Activated naive CD8-positive, alpha-beta T cell treated with anti-CD3 and anti-CD28 coated beads, Interleukin-2, amount 10 ng/mL, durations not matched to agents 7 days and 5 days (primary cell): ENCODE measurements around the gene GOLGA6C. TPM values are rescaled to one million over a fixed set of nuclear protein-coding genes. Genes with fewer than 3 reads are reported as not detected.
"Not testable (repeated sequence)": the region's sequence is repeated elsewhere in the genome, so short reads cannot be mapped to it uniquely, and the experiment has no call there.

Experiments used
- ATAC-seq: fragments of 150-1000 bp; cut with Tn5 transposase; one replicate; pipeline ENCODE4 v1.10.0; 2021; ENCODE audit warnings: low read depth, moderate library complexity
- POLR2A ChIA-PET: fragments of 350-600 bp; sonication (Branson Sonifier 250); formaldehyde crosslinking; loops from one replicate; lab custom pipeline; 2021; ENCODE audit warnings: antibody characterized with exemption; lab: Charles Lee
- DNase-seq: peaks from one replicate; pipeline ENCODE4 v3.0.0; 2021
- H3K27ac Mint-ChIP-seq: one replicate; pipeline ENCODE4 v1.8.0; 2022; ENCODE audit warnings: mild to moderate bottlenecking, mixed read lengths
- H3K27me3 Mint-ChIP-seq: one replicate; pipeline ENCODE4 v1.8.0; 2022; ENCODE audit warnings: mild to moderate bottlenecking, moderate library complexity, mixed read lengths
- H3K36me3 Mint-ChIP-seq: one replicate; pipeline ENCODE4 v1.8.0; 2021; ENCODE audit warnings: mild to moderate bottlenecking, mixed read lengths
- H3K4me1 Mint-ChIP-seq: one replicate; pipeline ENCODE4 v1.8.0; 2021; ENCODE audit warnings: mixed read lengths
- H3K4me3 Mint-ChIP-seq: one replicate; pipeline ENCODE4 v1.8.0; 2022; ENCODE audit warnings: mild to moderate bottlenecking, moderate library complexity, mixed read lengths
- H3K9me3 Mint-ChIP-seq: one replicate; pipeline ENCODE4 v1.8.0; 2021; ENCODE audit warnings: mixed read lengths
- total RNA-seq, 2 experiments: library from RNA; stranded (reverse); gene quantifications; one replicate each; pipeline ENCODE4 v1.2.3, GENCODE V29; 2021

The GOLGA6C gene
- total RNA-seq, 2 experiments from 2014 or later, result not detected

DNA sequence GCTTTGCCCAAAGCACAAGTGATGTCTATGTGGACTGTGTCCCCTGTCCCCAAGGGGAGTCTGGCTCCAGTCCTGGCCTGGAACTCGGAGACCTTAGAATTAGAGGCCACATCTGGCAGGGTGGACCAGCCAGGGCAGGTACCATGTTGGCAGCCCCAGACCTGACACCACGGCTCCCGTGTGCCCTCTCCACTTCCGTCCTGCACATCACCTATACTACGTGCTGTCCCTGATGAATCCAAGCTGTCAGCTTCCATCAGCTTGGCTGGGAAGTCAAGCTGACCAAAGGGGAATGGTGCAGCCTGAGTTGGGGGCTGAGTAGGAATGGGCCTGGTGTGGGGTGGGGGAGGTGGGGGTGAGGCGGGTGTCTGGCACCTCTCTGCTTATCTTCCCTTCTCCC, 41.1 kb upstream of the GOLGA6C start:
- H3K9me3 Mint-ChIP-seq, result no peaks in the 10 kb centered on the region
- no peak for DNase-seq
- no peak for ATAC-seq
- no peak overlapping the region for H3K4me3 Mint-ChIP-seq
- POLR2A ChIA-PET, result interaction anchor here (1.5 kb wide), 1 partner anchor 10 kb away, joined by 4 read pairs; no protein-coding TSS in a partner anchor
- H3K27ac Mint-ChIP-seq, result no peak overlapping the region
- peaks cover 3% of the 10 kb centered on the region for H3K36me3 Mint-ChIP-seq
- no peaks in the 10 kb centered on the region for H3K27me3 Mint-ChIP-seq
- peaks cover 7% of the 10 kb centered on the region for H3K4me1 Mint-ChIP-seq

DNA sequence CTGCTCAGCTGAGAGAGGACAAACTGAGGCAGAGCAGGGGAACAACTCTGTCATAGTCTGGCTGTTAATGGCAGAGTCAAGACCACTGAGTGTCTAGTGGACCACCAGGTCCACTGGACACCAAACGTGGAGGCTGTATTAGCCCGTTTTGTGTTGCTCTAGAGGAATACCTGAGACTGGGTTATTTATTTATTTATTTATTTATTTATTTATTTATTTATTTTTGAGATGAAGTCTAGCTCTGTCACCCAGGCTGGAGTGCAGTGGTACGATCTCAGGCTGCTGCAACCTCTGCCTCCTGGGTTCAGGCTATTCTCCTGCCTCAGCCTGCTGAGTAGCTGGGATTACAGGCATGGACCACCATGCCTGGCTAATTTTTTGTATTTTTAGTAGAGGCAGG, 40.6 kb upstream of the GOLGA6C start:
- H3K4me3 Mint-ChIP-seq, H3K4me1 Mint-ChIP-seq, POLR2A ChIA-PET, H3K36me3 Mint-ChIP-seq, H3K27ac Mint-ChIP-seq, ATAC-seq, H3K9me3 Mint-ChIP-seq, DNase-seq, H3K27me3 Mint-ChIP-seq: not testable (repeated sequence)

DNA sequence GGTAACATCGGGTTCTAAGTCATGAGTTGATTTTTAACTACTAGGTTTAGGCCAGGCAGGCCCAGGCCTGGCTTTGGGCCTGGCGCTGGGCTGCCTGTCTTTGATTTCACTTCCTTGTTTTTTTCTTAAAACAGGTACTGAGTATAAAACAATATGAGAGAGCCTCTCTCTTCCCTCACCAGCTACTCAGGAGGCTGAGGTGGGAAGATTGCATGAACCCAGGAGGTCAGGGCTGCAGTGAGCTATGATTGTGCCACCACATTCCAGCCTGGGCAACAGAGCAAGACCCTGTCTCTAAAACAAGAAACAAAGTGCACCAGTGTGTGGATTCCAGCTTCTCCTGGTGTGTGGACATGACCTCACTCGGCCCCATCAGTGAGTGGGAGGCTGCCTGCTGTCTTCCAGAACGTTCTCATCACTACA, 38.6 kb upstream of the GOLGA6C start:
- H3K27me3 Mint-ChIP-seq, H3K27ac Mint-ChIP-seq, H3K9me3 Mint-ChIP-seq, DNase-seq, H3K4me1 Mint-ChIP-seq, H3K36me3 Mint-ChIP-seq, POLR2A ChIA-PET, ATAC-seq, H3K4me3 Mint-ChIP-seq: not testable (repeated sequence)

DNA sequence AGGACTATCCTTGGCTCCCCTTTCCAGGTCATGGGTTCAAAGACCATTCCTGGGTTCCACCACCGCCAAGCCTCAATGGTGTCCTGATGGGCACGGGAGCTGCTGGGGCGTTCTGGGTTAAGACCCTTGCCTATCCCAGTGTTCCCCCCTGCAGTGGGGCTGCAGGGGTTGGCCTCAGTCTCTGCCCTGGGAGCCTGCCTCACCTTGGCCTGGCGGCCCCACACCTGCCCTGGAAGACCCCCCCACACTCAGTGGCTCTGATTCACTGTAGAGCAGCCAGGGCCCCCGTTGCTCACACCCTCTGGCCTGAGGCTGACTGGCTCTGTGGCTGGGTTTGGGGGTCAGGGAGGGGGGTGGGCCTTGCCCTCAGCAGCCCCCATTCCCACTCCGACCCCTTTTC, 34.4 kb upstream of the GOLGA6C start:
- POLR2A ChIA-PET, result no interaction called here
- ATAC-seq, result no peak
- Mint-ChIP-seq H3K36me3 (no peaks in the 10 kb centered on the region), H3K4me3 (no peak overlapping the region), H3K27ac (no peak overlapping the region), H3K27me3 (peaks cover 3% of the 10 kb centered on the region), H3K4me1 (no peaks in the 10 kb centered on the region), H3K9me3 (no peaks in the 10 kb centered on the region)
- DNase-seq, result no peak

DNA sequence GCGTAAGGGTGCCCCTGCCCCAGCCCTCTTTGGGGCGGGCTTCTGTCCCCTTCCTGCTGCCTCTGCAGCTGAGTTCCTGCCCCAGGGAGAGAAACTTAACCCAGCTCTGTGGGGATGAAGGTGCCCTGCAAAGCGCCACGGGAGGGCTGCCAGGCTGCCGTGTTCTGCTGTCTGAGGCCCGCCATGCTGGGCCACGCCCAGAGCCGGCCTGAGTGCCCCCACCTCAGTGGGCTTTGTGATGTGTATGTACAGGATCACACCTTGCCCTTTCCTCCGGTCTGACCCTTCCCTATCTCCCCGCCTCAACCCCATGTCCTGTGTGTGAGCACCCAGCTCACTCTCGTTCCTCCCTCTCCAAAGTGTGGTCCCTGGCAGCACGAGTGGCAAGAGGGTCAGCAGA, 33.9 kb upstream of the GOLGA6C start:
- ATAC-seq, result no peak
- H3K27me3 Mint-ChIP-seq, result peaks cover 3% of the 10 kb centered on the region

DNA sequence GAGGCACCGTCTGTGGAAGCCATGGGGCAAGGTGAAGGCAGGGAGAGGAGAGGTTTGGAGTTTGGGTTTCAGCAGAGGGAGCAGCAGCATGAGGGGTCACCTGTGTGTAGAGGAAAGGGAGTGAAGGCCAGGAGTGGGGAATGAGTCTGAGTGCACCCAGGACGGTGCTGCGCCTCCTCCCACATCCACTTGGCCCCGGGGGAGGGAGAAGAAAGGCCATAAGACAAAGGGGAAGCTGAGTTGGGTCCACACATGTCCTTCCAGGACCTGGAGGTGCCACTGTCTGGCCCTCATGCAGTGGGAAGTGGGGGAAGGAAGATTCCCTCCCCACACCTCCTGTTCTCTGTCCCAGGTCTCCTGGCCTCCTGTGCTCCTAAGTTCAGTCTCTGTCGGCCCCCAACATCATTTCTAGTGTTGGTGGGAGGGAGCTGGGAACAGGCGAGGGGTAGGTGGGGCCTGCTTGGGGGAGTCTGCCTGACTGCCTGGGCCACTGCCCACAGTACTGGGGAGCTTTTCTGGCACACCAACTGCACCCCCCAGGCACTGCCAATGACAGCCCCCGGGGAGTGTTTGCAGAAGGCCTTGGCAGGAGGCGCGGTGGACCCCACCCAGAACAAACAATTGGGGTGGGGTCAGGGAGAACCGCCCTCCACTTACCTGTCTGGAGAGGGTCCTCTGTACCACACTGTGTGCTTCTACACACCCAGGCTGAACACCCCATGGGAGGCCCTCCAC, 32.9 kb upstream of the GOLGA6C start:
- DNase-seq, H3K9me3 Mint-ChIP-seq, H3K36me3 Mint-ChIP-seq, H3K4me3 Mint-ChIP-seq, H3K4me1 Mint-ChIP-seq, ATAC-seq, POLR2A ChIA-PET, H3K27ac Mint-ChIP-seq, H3K27me3 Mint-ChIP-seq: not testable (repeated sequence)

More for the DNA sequence above, 33.9 kb upstream of the GOLGA6C start:
- no peaks in the 10 kb centered on the region for H3K36me3 Mint-ChIP-seq
- H3K4me1 Mint-ChIP-seq, result no peaks in the 10 kb centered on the region
- no peaks in the 10 kb centered on the region for H3K9me3 Mint-ChIP-seq
- H3K4me3 Mint-ChIP-seq, result no peak overlapping the region
- H3K27ac Mint-ChIP-seq, result no peak overlapping the region
- POLR2A ChIA-PET, result no interaction called here
- no peak for DNase-seq

DNA sequence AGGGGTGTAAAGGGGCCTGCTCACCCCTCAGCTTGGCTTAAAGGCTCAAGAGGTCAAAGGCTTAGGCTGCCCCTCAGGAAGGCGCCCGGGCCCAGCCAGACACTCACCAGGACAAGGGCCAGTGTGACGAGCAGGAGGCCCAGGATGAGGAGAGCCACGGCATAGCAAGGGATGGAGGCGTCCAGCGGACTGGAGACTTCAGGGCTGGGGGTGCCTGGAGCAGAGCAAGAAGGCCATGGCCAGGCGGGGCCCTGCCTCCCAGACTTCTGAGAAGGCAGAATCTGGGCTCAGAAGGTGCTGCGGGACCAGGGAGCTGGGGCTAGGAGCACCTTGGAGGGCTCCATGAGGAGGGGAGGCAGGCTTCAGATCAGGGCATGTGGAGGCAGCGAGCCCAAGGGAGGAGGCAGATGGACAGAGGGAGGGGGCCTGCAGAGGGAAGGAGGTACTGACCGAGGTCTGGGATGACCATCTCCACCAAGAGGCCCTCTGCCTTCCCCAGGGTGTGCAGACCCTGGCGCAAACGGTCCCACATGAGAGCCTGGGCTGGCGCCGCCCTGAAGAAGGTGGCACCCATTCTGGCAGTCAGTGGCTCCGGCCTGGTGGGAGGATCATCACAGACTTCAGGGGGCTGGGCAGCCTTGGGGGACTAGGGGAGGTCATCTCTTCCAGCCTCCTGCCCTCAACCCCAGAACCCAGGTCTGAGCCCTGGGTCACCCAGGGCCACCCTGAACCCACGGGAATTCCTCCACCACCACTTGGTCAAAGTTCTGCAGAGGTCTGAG, 32.0 kb upstream of the GOLGA6C start:
- Mint-ChIP-seq H3K27ac (no peak overlapping the region), H3K36me3 (no peaks in the 10 kb centered on the region), H3K4me3 (no peak overlapping the region), H3K9me3 (no peaks in the 10 kb centered on the region), H3K27me3 (peaks cover 3% of the 10 kb centered on the region), H3K4me1 (no peaks in the 10 kb centered on the region)
- no peak for ATAC-seq
- POLR2A ChIA-PET, result no interaction called here
- DNase-seq, result no peak

DNA sequence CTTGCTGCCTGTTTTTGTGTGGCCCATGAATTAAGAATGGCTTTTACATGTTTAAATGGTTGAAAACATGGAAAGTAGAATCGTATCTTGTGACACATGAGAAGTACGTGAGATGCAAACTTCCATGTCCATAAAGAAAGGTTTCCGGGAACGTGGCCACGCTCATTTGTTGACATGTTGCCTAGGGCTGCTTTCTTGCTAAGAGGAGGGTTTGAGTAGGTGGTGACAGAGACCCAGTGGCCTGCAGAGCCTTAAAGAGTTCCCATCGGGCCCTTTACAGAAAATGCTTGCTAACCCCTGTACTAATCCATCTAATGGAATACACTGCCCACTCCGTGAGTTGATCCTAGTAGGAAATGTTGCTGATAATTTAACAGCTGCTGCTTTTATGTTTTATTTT, 31.0 kb upstream of the GOLGA6C start:
- H3K36me3 Mint-ChIP-seq, H3K9me3 Mint-ChIP-seq, H3K27ac Mint-ChIP-seq, H3K4me1 Mint-ChIP-seq, H3K4me3 Mint-ChIP-seq, DNase-seq, POLR2A ChIA-PET, H3K27me3 Mint-ChIP-seq, ATAC-seq: not testable (repeated sequence)

DNA sequence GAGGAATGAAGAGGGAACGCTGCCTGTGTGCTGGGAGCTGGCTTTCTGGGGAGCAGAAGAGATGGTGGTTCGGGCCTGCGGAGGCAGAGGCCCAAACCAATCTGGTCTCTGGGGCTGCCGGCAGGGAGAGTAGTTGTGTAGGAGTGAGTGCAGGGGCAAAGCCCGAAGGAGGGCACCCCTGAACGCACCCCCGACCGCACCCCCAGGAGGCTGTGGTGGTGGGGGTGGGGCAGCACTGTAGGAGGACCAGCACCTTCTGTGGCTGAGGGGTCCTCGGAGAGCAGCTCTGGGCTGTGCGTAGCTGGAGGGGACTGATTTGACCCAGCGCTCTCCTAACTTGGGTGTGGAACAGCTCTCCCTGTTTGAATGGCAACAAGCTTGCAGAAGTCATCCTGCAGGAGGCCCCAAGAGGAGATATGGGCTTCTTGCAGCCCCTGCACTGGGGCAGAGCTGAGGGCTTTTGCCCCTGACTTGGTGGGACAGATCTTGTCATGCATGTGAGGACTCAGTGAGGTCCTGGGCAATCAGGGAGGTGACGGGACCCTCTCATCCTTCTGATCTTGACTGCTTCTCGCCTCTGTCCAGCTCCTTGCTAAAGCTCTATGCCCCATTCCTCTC, 30.4 kb upstream of the GOLGA6C start:
- H3K27ac Mint-ChIP-seq, result no peak overlapping the region
- H3K9me3 Mint-ChIP-seq, result no peaks in the 10 kb centered on the region
- H3K4me1 Mint-ChIP-seq, result peaks cover 3% of the 10 kb centered on the region
- H3K36me3 Mint-ChIP-seq, result no peaks in the 10 kb centered on the region
- peaks cover 8% of the 10 kb centered on the region for H3K27me3 Mint-ChIP-seq
- ATAC-seq (no peak), DNase-seq (no peak)
- no peak overlapping the region for H3K4me3 Mint-ChIP-seq
- POLR2A ChIA-PET, result no interaction called here

DNA sequence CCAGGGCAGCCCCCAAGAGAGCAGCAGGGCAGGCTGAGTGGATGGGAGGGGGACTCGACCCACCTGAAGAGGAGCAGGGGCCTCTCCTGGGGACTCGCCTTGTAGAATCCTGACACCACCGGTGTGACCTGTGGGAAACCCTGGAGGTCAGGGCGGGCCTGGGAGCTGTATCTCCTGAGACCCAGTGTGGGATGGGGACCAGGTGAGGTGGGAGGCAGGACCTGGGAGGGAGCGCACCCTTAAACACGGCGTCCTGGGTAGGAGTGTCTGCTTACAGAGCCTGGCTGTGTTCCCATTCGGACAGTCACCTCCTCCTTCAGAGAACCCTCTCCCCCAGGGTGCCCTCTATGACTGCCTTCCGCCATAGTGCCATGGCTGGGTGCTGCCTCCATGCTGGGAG, 29.3 kb upstream of the GOLGA6C start:
- POLR2A ChIA-PET, result no interaction called here
- DNase-seq, result peak; percentile 19
- H3K27ac Mint-ChIP-seq, result no peak overlapping the region

DNA sequence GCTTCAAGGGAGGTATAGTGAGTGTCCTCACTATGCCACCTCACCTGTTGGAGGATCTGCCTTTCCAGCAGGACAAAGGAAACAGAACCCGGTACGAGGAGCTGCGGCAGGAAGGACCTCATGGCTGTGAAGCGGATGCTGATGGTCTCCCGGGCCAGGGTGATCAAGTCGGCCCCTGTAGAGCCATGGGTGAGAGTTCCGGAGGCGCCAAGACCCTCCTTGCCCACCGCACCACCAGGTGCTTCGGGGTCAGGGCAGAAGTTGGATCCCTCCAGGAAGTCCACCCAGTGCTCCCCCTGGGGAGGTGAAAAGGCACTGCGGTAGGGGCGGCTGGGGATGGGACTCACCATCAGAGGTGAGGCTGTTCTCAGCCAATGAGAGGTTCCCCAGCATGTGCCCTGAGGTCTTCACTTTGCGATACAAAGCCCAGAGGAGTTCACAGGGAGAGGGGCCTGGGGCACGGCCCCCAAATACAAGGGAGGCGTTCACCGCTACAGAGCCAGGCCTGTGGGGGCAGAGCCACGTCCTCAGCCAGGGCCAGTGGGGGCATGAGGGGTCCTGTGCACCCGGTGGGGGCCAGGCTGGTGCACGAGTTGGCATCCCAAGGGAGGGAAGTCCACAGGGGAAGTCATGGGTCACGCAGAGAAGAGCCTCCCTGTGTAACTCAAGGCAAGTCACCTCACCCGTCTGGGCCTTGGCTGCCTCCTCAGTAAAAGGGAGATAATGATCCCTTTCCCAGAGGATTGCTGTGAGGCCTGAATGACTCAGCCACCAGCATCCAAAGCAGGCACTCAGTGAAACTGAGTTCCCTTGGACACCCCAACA, 28.7 kb upstream of the GOLGA6C start:
- H3K36me3 Mint-ChIP-seq, result no peaks in the 10 kb centered on the region
- no peak for ATAC-seq
- DNase-seq, result peak; percentile 20
- no peak overlapping the region for H3K27ac Mint-ChIP-seq
- H3K9me3 Mint-ChIP-seq, result no peaks in the 10 kb centered on the region
- H3K27me3 Mint-ChIP-seq, result peaks cover 8% of the 10 kb centered on the region
- H3K4me3 Mint-ChIP-seq, result no peak overlapping the region
- peaks cover 3% of the 10 kb centered on the region for H3K4me1 Mint-ChIP-seq
- POLR2A ChIA-PET, result no interaction called here

More for the DNA sequence above, 29.3 kb upstream of the GOLGA6C start:
- no peak for ATAC-seq
- Mint-ChIP-seq H3K36me3 (no peaks in the 10 kb centered on the region), H3K9me3 (no peaks in the 10 kb centered on the region), H3K4me3 (no peak overlapping the region), H3K4me1 (peaks cover 3% of the 10 kb centered on the region), H3K27me3 (peaks cover 8% of the 10 kb centered on the region)

DNA sequence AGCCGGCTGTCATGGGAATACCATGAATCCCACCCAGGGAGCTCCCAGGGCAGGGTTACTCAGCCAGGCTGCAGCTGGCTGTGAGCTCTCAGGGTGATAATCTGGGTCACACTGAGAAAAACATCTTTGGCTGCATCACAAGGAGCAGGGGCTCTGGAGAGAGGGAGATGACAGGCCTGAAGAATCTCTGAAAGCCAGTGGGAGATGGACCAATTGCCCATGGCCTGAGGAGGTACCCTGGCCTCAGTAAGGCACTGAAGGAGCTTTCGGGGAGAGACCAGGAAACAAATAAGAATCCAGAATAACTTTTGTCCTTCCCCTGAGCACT, 28.2 kb upstream of the GOLGA6C start:
- ATAC-seq (no peak), DNase-seq (peak; percentile 14)
- Mint-ChIP-seq H3K27ac (no peak overlapping the region), H3K4me3 (no peak overlapping the region), H3K4me1 (peaks cover 3% of the 10 kb centered on the region), H3K9me3 (no peaks in the 10 kb centered on the region), H3K27me3 (peaks cover 8% of the 10 kb centered on the region), H3K36me3 (no peaks in the 10 kb centered on the region)
- POLR2A ChIA-PET, result no interaction called here
